Colonic mucosa (tissue), 4 donors: ENCODE measurements around the gene DNASE1L3. TPM values are rescaled to one million over a fixed set of nuclear protein-coding genes. Genes with fewer than 3 reads are reported as not detected.
A peak's percentile ranks its signal among the peaks of the same experiment; 100 is the strongest.

ENCODE experiments used
- DNase-seq: peaks from one replicate; pipeline ENCODE4 v3.0.0-alpha.2; 2020
- H3K27ac ChIP-seq: fragments of 200-600 bp; one replicate; pipeline ENCODE4 v1.8.0; 2021
- H3K27me3 ChIP-seq: fragments of 200-600 bp; one replicate; pipeline ENCODE4 v1.8.0; 2021
- H3K36me3 ChIP-seq: fragments of 200-600 bp; one replicate; pipeline ENCODE4 v1.8.0; 2021
- H3K4me1 ChIP-seq: fragments of 200-600 bp; one replicate; pipeline ENCODE4 v1.8.0; 2021; ENCODE audit warnings: mild to moderate bottlenecking
- H3K4me3 ChIP-seq: fragments of 200-600 bp; one replicate; pipeline ENCODE4 v1.8.0; 2021
- H3K9ac ChIP-seq, 2 donors: one replicate each; pipeline ENCODE4 v1.7.0; 2013; ENCODE audit warnings: control low read depth in 2 of 2, low read depth in 2 of 2, low read length in 2 of 2
- H3K9me3 ChIP-seq: fragments of 200-600 bp; one replicate; pipeline ENCODE4 v1.8.0; 2021
- CTCF ChIP-seq: fragments of 200-600 bp; IDR thresholded peaks from one replicate; pipeline ENCODE4 v1.8.0; 2022; ENCODE audit warnings: antibody characterized with exemption, mild to moderate bottlenecking
- intact Hi-C: fragments of 100-400 bp; cut with DNase I; formaldehyde crosslinking; loops from one replicate; pipeline ENCODE4 v1.14.1; 2022
- total RNA-seq, 2 donors: library from RNA; stranded (reverse); fragmentation: NEBNext Ultra II Directional in 1 of 2; extraction: Animal tissue kit (Norgen Biotek cat#: 25700) in 1 of 2; gene quantifications; one replicate each; pipeline ENCODE4 v1.2.1, GENCODE V29; 2021
- donor health status: healthy.
- donor health status: DM: no; HTN: no; CAD: no.
- donor health status: DM: no; HTN: no; CAD: no.

DNASE1L3 gene
- total RNA-seq, 2 donors from 2014 or later: 2.2 to 6.2 TPM

- no peaks in the 10 kb centered on the region for H3K27me3 ChIP-seq
- intact Hi-C loops: no loop called here
- peak; percentile 71 for DNase-seq
- no peaks in the 10 kb centered on the region for H3K9me3 ChIP-seq
- H3K4me1 ChIP-seq: peaks cover 4% of the 10 kb centered on the region
- H3K4me3 ChIP-seq: peak overlapping the region; percentile 93
- no peaks in the 10 kb centered on the region for H3K36me3 ChIP-seq
- H3K9ac ChIP-seq: peak overlapping the region; percentile 45 to 83
- peak overlapping the region; percentile 83 for H3K27ac ChIP-seq
- no peak for TF ChIP-seq CTCF
These were observed 27.3 kb upstream of the DNASE1L3 start for GRCh38 chr3:58237941-58238681.

GRCh38 chr3:58237238-58237940 is 26.6 kb upstream of the DNASE1L3 start, which contains the start of gene ABHD6:
Gene ABHD6 (plus strand): TSS chr3:58237792. CDS start chr3:58256587, 18,795 bp downstream.
- H3K36me3 ChIP-seq: no peaks in the 10 kb centered on the region
- no peaks in the 10 kb centered on the region for H3K9me3 ChIP-seq
- no peaks in the 10 kb centered on the region for H3K27me3 ChIP-seq
- peak within 1 kb of the TSS; percentile 93 for H3K4me3 ChIP-seq
- peak; percentile 24 for TF ChIP-seq CTCF
- H3K27ac ChIP-seq: peak within 1 kb of the TSS; percentile 83
- H3K9ac ChIP-seq: peak within 1 kb of the TSS; percentile 79 to 83
- intact Hi-C loops: no loop called here
- DNase-seq: peak; percentile 83
- peaks cover 4% of the 10 kb centered on the region for H3K4me1 ChIP-seq

GRCh38 chr3:58236527-58237237 is 25.9 kb upstream of the DNASE1L3 start:
- peak; percentile 38 for DNase-seq
- intact Hi-C loops: no loop called here

GRCh38 chr3:58235970-58236369 is 25.2 kb upstream of the DNASE1L3 start:
- Histone ChIP-seq H3K9me3 (no peaks in the 10 kb centered on the region), H3K4me3 (no peak overlapping the region), H3K36me3 (no peaks in the 10 kb centered on the region), H3K27ac (no peak overlapping the region), H3K9ac (no peak overlapping the region), H3K4me1 (peaks cover 4% of the 10 kb centered on the region), H3K27me3 (no peaks in the 10 kb centered on the region)
- no peak for DNase-seq
- TF ChIP-seq CTCF: no peak
- intact Hi-C loops: no loop called here

More at GRCh38 chr3:58236527-58237237, 25.9 kb upstream of the DNASE1L3 start:
- no peak for TF ChIP-seq CTCF
- H3K27ac ChIP-seq: peak overlapping the region; percentile 83
- no peaks in the 10 kb centered on the region for H3K9me3 ChIP-seq
- H3K4me1 ChIP-seq: peaks cover 4% of the 10 kb centered on the region
- H3K36me3 ChIP-seq: no peaks in the 10 kb centered on the region
- H3K9ac ChIP-seq: peak overlapping the region; percentile 79 to 82
- no peaks in the 10 kb centered on the region for H3K27me3 ChIP-seq
- peak overlapping the region; percentile 93 for H3K4me3 ChIP-seq

- H3K9me3 ChIP-seq: no peaks in the 10 kb centered on the region
- H3K27ac ChIP-seq: no peak overlapping the region
- H3K36me3 ChIP-seq: no peaks in the 10 kb centered on the region
- no peak overlapping the region for H3K4me3 ChIP-seq
- intact Hi-C loops: no loop called here
- DNase-seq: no peak
- H3K4me1 ChIP-seq: peaks cover 4% of the 10 kb centered on the region
- no peaks in the 10 kb centered on the region for H3K27me3 ChIP-seq
- no peak for TF ChIP-seq CTCF
- no peak overlapping the region for H3K9ac ChIP-seq
These were observed 23.8 kb upstream of the DNASE1L3 start for GRCh38 chr3:58234516-58234931.
